GM19452 (cell line): ENCODE data around the gene GDF10.

Experiments
- ATAC-seq: cut with Tn5 transposase; IDR thresholded peaks from one replicate; pipeline ENCODE4 v1.9.1; 2021; ENCODE audit not compliant: unreplicated experiment

The GDF10 gene

GRCh38 chr10:47269294-47269693 lies 30.7 kb upstream of the GDF10 start:
- ATAC-seq, result no peak

- no peak for ATAC-seq
Observed at GRCh38 chr10:47276071-47276470, 23.9 kb upstream of the GDF10 start.

GRCh38 chr10:47276576-47277351 lies 23.2 kb upstream of the GDF10 start:
- ATAC-seq, result no peak

GRCh38 chr10:47277352-47278151 lies 22.4 kb upstream of the GDF10 start:
- ATAC-seq, result no peak

GRCh38 chr10:47278152-47278473 lies 21.9 kb upstream of the GDF10 start:
- ATAC-seq, result no peak

GRCh38 chr10:47278720-47279119 lies 21.3 kb upstream of the GDF10 start:
- ATAC-seq, result no peak

- ATAC-seq, result no peak
Observed at GRCh38 chr10:47279276-47279675, 20.7 kb upstream of the GDF10 start.

- no peak for ATAC-seq
Observed at GRCh38 chr10:47282005-47282656, 17.9 kb upstream of the GDF10 start.

- ATAC-seq, result no peak
Observed at GRCh38 chr10:47282657-47283018, 17.4 kb upstream of the GDF10 start.

GRCh38 chr10:47283101-47283630 lies 16.8 kb upstream of the GDF10 start:
- ATAC-seq, result no peak

GRCh38 chr10:47283848-47284247 lies 16.1 kb upstream of the GDF10 start:
- ATAC-seq, result no peak

- ATAC-seq, result no peak
Observed at GRCh38 chr10:47285381-47286115, 14.4 kb upstream of the GDF10 start.

- ATAC-seq, result no peak
Observed at GRCh38 chr10:47286116-47286505, 13.9 kb upstream of the GDF10 start.

- ATAC-seq, result no peak
Observed at GRCh38 chr10:47286591-47287315, 13.2 kb upstream of the GDF10 start.

- ATAC-seq, result no peak
Observed at GRCh38 chr10:47287365-47287802, 12.6 kb upstream of the GDF10 start.

GRCh38 chr10:47287805-47288204 lies 12.2 kb upstream of the GDF10 start:
- no peak for ATAC-seq

GRCh38 chr10:47288236-47288635 lies 11.8 kb upstream of the GDF10 start:
- no peak for ATAC-seq

- ATAC-seq, result no peak
Observed at GRCh38 chr10:47288916-47289495, 11.0 kb upstream of the GDF10 start.

- no peak for ATAC-seq
Observed at GRCh38 chr10:47289921-47290320, 10.1 kb upstream of the GDF10 start.

- no peak for ATAC-seq
Observed at GRCh38 chr10:47290338-47290737, 9.7 kb upstream of the GDF10 start.
